Central memory CD4-positive, alpha-beta T cell (primary cell): ENCODE data around the gene SENP1.

Source experiments
- DNase-seq: peaks from one replicate; pipeline ENCODE4 v3.0.0; 2022

Gene SENP1

DNA sequence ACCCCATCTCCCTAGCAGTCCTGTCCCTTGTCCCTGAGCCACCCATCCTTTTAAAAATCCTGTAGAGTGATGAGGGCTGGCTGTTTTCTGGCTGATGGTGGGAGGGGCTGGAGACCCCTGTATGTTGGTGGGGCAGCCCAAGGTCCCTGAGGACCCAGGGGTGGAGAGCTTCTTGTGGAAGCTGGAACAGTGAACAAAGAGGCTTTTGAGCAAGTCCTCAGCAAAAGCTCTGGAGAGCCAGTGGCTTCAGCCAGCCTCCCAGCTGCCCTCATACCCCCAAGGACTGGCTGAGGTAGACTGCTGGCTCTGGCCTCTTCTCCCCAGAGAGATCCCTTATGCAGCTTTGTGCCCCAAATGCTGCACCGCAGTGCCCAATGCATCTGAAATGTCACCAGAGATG lies 72.4 kb downstream of the SENP1 start:
- no peak for DNase-seq

DNA sequence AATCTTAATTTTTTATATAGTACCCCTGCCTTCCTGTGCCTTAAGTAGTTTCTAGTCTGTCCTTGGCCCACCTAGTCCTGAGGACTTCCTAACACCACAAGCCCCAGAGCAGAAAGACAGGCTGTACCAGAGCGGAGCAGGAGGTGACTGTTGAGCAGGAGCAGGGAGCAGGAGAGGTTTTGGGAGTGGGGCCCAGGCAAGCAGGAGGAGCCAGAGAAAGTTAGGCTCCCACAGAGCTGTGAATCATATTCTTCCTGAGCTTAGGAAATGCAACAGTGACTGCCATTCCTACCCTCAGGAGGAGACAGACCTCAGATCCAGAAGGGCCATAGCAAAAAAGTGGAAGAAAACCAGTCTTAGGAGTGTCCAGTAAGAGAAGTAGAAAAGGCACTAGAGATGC lies 73.3 kb downstream of the SENP1 start:
- no peak for DNase-seq

DNA sequence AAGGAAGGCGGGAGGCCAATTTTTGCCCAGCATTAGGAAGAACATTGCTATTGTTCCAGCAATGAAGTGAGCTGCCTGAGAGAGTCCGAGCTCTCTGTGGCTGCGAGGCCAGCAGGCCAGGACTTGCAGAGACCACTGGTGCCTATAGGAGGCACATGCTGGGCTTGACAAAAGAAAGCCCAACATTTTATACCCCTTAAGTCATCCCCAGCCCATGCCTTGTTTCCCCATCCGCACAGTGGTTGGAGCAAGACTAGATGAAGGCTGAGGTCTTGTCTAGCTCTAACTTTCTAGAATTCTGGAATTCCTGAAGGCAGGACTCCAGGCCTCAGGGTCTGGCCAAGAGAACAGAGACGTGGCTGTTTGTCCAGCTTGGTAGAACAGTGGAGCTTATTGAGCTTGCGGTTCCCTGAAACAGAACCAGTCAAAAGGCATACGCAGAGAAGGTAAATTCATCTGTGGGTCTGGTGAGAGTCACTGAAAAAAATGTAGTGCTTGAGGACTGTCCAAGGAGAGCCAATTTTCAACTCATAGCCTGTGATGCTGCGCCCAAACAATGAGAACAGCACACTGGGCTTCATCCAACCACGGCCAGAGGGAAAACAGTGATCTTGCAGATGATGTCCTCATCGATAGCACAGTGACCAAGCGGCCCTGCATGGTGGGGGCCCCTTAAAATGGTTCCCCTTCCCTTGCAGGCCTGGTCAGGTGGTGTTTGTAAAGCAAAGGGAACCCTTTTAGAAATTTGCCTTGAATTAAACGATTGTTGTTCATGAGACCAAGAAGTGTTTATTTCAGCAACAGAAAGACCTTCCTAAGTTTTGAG lies 74.5 kb downstream of the SENP1 start:
- DNase-seq = no peak

DNA sequence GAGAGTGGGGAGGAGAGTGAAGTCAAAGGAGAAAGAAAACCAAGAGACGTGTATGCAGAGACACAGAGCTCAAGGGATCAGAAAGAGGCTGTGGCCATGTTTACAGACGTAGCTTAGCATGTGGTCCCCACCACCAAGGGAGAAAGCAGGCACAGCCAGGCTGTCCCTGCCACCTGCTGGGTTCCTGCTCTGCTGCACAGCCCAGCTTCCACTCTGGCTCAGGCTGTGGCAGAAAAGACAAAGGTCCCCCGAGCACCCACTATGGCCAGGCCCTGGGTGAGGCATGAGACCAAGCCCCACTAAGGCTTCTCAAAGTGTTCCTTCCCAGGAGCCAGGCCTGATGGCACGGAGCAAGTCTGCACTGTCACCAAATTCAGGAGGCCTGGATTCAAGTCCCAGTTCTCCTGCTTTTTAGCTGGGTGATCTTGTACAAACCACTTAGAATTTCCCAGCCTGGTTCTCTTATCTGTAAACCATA lies 75.7 kb downstream of the SENP1 start:
- no peak for DNase-seq

DNA sequence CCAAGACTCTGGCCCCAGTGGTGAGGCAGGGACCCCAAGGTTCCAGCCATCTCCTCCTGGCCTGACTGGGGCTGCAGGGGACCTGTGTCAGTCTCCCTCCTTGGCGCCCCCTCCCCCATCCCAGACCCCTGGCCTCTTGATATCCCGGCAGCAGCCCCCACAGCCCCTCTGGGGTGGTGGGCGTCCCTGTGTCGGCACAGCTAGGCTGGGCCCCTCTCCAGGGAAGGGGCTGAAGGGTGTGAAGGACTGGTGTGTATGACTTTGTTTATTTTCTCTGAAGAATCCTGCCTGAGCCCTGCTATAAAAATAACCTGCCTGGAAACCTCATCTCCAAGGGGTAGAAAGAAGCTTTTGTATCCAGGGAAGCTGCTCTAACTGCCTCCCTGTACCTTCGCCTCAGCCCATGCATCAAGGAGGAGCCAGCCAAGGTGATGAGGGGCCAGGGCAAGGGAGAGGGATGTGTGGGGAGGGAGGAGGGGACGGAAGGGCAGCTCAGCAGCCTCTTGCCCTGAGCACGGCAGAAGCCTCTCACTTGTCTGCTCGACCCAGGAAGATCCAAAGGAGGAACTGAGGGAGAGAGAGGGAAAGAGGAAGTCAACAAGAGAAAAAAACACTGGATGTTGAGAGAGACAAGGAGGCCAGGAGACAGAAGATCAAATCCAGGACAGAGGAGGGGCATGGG lies 76.2 kb downstream of the SENP1 start:
- DNase-seq = no peak

DNA sequence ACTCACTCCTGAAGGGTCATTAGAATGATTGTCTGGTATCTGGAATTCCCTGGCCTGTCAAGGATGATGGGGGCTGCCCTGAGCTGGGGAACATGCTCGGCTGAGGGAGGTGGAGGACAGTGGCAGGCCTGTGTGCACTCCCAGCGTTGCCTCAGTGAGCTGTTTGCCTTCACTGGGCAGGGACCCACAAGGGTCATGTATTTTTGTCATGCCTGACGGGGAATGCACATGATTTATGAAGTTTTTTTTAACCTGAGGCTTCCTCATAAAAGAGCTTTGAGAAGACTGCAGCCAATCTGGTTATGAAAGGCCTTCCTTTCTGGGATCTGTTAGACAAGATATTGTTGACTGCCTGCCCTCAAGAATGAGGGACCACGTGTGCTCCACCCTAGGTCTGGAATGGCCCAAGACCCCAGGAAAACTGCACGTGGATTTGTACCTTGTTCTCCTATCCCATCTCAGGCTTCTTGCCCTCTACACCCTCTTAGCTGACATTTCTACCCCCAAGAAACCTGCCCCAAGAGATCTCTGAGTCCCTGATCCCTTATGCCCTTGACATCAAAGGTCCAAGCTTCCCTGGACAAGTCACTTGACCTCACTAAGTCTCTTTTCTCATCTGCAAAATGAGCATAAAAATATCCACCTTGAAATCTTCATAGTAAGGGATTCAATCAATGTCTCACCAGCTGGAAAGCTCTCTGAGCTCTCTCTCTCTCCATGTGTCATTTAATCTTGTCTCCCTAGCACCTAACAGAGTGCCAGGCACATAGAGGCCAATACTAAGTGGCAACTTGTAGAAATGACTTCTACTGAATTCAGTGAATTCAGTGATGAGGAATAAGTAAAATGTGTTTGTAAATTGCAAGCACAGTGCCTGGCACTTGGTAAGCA lies 77.1 kb downstream of the SENP1 start:
- no peak for DNase-seq

DNA sequence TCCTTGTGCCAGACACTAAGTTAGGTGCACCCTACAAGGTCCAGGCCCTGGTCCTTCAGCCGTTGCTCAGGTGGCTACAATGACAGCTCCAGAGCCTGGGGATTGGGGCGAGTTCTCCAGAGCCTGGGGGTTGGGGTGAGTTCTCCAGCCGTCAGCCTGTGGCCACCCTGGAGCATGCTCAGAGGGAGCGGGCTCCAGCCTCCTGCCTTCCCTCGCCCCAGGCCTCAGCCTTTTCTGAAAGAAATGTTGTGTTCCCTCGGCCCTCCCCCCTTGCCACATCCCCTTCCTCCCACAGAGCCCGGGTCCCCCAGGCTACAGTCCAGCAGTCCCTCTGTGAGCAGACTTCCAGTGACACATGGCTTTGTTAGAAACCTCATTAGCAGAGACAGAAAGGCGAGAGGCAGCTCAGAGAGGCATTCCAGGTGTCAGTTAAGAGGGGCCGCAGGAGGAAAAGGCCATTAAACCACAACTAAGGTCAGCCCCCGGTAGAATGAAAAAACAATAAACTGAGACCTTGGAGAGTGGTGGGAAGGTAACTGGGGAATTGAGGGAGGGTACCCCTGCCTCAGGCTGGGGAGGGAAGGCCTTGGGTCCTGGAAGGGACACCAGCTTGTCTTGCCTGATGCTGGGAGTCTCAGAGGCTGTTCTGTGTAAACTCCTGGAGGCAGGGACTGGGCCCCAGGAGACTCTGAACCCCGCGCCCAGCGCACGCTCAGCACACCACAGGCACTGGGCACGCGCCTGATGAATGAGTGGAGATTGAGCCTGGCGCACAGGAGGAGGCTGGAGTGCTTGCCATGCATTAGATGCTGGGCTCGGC lies 78.5 kb downstream of the SENP1 start:
- DNase-seq = no peak

DNA sequence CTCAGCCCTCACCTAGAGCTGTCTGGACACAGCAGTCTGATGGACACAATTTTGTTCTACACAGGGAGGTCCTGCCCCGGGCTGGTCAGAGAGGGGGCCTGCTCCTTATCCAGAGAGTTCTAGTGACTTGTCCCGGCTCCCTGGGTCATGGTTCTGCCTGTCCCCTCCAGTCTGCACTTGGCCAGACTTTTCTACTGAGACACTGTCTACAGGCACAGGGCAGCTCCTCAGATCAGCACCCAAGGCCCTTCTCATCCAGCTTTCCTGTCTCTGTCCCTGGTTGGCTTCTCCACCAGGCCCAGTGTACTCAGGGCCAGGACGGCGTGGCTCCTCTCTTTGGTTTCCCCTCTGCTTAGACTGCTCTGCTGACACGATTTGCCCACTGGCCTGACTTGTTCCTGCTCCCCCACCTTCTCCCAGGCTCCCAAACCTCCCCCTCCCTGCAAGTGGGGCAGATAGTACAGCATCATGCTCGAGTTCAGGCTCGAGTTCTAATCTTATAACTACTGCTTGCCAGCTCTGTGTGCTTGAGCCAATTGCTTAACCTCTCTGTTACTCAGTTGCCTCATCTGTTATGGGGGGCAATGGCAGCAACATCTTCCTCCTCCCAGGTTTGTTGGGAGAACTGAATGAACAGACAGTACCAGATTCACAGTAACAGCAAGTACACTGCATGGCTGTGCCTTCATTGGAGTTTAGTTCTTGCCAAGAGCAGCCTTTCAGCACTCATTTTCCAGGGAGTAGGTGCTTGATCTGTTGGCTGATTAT lies 79.6 kb downstream of the SENP1 start:
- no peak for DNase-seq

DNA sequence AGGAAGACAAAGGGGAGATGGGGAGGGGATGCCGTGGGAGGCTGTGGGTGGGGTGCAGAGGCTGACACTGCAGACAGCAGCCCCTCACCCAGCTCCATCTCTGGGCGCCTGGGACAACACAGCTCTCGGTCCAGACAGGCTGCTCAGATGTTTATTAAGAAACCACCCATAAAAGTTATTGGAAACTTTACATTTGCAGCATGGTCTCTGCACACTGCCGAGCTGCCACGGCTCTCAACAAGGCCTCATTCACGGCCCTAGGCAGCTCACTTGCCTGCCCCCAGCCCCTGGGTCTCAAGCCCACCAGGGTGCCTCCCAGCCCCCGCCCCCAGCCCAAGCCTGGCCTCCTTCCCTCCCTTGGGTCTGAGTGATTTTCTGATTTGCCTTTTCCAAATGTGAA lies 80.6 kb downstream of the SENP1 start:
- DNase-seq = no peak

DNA sequence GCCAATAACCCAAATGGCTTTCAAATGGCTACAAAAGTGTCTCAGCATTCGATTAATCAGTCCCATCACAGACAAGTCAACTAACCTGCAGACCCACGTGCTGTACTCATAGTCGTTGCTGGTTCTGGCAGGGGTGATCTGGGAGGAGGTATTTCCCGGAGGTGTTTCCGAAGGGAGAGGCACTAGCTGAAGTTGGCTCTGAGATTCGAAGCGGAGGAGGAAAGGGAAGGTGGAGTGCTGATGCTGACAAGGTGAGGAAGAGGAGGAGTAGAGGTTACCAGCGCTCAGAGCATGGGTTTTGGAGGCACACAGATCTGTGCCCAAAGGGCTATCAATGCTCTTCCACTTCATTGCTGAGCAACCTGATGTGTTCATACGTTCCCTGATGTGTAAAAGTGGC lies 81.1 kb downstream of the SENP1 start:
- DNase-seq = no peak

DNA sequence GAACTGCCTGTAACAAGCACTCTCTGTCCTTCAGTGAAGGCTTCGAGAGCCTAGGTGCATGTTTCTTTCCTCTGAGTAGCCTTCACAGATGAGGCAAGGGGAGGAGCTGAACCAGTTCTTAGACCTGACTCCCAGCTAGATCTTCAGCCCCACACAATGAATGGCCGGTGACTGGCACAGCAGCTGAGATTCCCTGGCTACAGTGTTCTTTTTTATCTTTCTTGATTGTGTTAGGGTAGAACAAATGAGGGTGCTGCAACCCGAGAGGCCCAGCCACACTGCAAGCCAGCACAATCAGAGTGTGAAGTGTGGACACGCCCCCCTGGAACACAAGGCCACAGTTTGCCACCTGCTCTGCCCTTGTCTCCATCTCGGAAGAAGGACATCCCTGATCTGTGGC lies 82.5 kb downstream of the SENP1 start:
- DNase-seq = no peak

DNA sequence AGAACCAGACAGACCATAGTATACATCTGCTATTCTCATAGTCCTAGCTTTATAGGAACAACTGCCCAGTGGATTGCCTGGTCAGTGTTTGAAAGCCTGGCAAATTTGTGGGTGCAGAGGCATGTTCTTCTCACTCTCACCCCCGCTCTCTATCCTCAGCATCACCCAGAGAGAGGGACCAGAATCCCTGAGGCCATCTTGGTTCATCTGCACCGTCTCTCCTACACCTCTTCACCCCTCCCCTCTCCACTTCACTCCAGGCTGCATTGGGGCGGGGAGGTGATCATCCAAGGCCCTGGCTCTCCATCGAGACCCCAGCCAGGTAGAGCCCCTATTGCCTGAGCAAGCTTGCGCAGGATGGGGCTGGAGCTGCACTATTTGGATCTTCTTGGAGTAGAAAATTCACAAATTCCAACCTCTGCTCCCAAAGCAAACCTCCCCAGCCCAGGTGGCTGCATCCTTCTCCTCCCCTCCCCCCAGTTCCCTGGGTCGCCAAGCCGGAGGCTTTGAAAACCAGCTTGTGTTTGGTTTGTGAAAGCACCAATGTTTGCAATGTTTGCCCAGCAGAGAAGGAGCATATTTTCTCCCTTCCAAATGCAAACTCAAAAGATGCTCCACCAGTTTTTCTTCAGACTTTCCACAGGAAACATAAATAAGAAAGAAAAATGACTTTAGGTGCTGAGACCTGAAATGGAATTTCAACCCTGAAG lies 83.0 kb downstream of the SENP1 start:
- no peak for DNase-seq

DNA sequence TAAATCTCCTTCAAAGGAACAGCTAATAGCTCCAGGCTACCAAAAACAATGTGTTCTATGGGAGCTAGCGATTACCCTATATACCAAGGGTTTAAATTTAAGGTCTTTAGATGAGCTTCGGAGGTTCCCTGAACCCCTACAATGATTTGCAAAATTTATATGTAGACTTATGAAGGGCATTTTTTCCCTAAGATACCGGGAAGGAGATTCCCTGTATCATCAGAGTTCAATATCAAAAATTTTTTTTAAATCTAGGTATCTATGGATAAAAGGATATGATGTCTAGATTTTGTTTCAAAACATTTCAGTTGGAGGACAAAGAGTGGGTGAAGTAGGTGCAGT lies 83.7 kb downstream of the SENP1 start:
- DNase-seq = no peak

DNA sequence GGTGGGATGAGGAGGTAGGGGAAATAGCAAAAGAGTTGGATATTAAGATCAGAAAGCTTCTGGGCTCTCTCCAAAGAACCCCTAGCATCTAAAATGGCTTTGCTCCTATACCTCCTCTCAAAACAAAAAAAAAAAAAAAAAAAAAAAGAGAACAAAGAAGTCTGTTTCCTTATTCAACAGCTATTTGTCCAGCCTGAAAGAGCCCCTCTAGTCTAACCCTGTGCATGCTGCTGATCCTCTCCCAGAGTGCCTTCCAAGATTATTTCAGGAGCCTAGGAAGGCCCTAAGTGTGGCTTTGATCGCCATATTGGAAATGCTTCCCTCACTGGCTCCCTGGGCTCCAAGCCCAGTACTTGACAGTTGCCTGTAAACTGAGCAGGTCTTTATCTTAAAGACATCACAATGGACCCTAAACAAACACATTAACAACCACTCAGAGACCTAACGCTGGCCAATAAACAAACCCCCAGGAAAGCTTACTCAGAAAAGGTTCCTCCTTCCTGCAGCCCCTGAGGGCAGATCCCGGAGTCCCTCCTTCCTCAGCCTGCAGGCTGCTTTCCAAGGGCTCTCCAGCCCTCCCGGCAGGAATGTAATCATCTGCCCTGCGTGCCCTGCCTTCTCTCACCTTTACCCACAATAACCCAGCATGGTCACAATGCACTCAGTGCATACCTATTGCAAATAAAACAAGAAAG lies 84.2 kb downstream of the SENP1 start:
- no peak for DNase-seq

DNA sequence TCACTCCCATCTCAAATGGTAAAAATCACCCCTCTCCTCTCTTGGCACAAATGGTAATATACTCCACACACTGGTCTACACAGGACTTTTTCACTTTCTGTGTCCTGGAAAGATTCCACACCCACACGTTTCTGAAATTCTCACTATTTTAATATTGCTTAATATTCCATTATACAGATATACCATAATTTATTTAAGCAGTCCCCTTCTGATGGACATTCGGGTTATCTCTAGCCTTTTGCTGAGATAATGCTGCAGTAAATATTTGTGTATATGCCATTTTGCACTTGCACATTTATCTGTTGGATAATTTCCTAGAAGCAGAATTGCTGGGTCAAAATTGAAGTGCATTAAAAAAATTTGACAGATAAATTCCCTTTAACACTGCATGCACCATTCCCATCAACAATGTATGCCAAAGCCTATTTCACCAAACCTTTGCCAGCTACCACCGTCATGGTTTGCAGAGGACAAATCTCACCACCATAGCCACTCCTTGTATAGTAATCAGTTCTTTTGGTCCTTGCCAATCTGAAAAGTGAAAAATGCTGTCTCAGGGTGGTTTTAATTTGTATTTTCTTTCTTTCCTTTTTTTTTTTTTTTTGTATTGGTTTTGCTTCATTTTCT lies 86.1 kb downstream of the SENP1 start:
- no peak for DNase-seq

DNA sequence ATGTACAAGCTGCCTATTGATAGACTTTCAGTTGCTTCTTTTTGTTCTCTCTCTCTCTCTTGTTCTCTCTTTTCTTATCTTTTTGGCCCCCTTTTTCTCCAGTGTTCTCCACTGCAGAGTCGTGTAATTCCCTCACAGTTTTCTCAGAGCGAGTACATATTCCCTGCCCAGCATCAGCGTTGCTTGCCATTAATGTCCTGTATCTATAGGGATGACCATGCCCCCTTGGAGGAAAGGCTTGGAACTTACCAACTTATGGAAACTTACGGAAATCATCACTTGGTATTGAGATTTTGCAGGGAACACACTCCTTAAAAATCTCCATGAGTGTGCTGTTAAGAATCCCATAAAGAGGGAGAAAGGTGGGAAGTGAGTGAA lies 87.3 kb downstream of the SENP1 start:
- DNase-seq = no peak

DNA sequence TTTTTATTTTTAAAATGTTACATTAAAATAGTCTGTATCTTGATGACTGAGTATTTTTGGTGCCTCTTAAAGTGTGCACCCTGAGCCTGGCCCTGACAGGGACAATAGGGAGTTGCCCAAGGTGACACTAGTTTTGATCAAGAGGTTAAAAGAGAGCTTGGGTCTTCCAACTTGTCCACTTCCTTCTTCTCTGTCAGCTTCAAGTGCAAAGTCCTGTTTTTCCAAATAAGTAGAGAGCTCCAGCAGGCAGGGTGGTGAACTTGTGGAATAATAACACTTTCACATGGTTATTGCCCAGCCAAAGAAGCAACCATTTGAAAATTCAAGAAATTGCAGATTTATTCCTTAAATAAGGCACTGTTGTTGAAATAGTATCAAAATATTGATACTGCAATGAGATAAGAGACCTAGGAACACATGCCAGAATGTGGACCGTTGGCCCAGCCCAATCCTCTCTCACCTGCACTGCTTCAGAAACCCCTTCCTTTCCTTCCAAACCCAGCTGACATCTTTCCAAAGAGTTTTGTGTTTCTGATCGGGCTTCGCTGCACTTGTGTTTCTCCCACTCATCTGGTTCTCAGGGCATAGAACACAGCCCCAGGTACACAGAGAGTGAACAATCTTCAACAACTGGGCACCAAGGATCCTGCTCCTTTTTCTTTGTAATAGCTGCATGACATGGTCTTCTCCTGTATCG lies 87.8 kb downstream of the SENP1 start:
- no peak for DNase-seq

DNA sequence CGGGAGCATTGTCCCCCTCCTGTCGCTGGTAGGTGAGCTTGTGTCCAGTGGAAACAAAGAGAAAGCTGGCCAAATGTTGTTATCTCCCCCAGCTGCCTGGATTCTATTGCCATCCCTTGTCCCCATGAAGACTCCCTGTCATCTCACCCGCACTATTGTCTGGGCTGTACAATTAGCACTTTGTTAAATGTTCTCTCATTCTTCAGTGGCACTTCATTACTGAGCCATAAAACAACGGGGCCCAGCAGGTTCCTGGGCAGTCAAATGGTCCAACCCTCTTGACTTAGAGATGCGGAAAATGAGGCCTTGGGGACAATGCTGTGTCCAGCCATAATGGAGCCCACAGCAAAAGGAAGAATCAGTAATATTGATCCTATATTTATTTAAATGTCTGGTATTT lies 88.4 kb downstream of the SENP1 start:
- no peak for DNase-seq

DNA sequence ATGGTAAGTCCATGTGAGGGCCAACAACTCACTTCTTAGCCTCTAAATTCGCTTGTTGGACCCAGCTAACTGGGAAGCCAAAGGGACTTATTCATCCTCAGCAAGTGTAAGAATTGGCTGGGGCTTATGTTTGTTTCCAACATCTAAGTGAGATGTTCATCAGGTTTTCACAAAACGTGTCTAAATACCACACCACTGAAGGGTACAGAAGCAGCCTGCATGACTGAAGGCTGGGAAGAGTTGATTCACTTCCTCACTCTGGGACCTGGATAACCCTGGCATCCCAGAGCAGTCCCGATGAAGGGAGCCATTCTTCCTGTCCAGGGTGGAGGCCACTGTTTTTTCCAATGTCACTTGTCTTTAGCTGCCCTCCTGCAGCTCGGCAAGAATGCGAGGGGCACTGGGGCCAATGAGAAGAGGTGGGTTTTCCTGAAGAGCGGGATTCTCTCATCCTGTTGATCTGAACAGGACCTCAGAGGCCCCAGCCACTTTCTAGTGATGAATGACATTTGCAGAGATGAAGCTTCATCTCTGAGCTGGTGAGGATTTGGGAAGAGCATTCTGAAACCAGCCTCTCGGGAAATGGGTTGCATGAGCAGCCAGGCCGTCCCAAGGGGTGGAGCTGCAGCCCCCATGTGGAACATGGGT lies 89.4 kb downstream of the SENP1 start:
- DNase-seq = no peak
